ENCODE results near the gene SLC25A1. TPM values are rescaled to one million over a fixed set of nuclear protein-coding genes. Genes with fewer than 3 reads are reported as not detected.

Gene SLC25A1
- 1.7 and 3.3 TPM in 2 replicates for polyA plus RNA-seq

GRCh38 chr22:19178657-19179496 is at the start of gene SLC25A1:
Gene SLC25A1 (minus strand): TSS chr22:19178736. CDS start chr22:19178673, 63 bp downstream.

GRCh38 chr22:19149991-19150390 is 28.5 kb downstream of the SLC25A1 start, which contains the start of gene GSC2:
Gene GSC2 (minus strand): TSS chr22:19150292. CDS start chr22:19150283, 9 bp downstream.

GRCh38 chr22:19130959-19131684 is 47.4 kb downstream of the SLC25A1 start, which contains the start of gene TSSK2:
Gene TSSK2 (plus strand): TSS chr22:19131308. CDS start chr22:19131400, 92 bp downstream.

Other genes with a start within 250 kb of the SLC25A1 start
- not detected in 2 replicates for gene PRODH, start 242.4 kb downstream of the SLC25A1 start, polyA plus RNA-seq
- 5.8 and 8.3 TPM in 2 replicates for gene DGCR2, start 56.3 kb downstream of the SLC25A1 start, polyA plus RNA-seq
- gene TSSK2, start 47.4 kb downstream of the SLC25A1 start, polyA plus RNA-seq, result not detected in 2 replicates
- 2.4 and 2.9 TPM in 2 replicates for gene ESS2, start 34.1 kb downstream of the SLC25A1 start, polyA plus RNA-seq
- not detected in 2 replicates for gene GSC2, start 28.4 kb downstream of the SLC25A1 start, polyA plus RNA-seq
- gene CLTCL1, start 113.0 kb upstream of the SLC25A1 start, polyA plus RNA-seq, result 0.06 and 0.44 TPM in 2 replicates